ENCODE results near the gene IGFN1.

The IGFN1 gene

GRCh38 chr1:201145132-201145531 lies 45.5 kb upstream of the IGFN1 start:
- TF ChIP-seq ZFX (IDR thresholded peaks at IDR 0.05; ENCODE audit: borderline replicate concordance) = no peak
- TF ChIP-seq CTCF (IDR thresholded peaks at IDR 0.05) = no peak

GRCh38 chr1:201145816-201146215 lies 44.8 kb upstream of the IGFN1 start:
- TF ChIP-seq ZFX (IDR thresholded peaks at IDR 0.05; ENCODE audit: borderline replicate concordance) = no peak
- TF ChIP-seq CTCF (IDR thresholded peaks at IDR 0.05) = no peak
- H3K27ac ChIP-seq = no peak overlapping the region

More at GRCh38 chr1:201145132-201145531, 45.5 kb upstream of the IGFN1 start:
- no peak overlapping the region for H3K27ac ChIP-seq

DNA sequence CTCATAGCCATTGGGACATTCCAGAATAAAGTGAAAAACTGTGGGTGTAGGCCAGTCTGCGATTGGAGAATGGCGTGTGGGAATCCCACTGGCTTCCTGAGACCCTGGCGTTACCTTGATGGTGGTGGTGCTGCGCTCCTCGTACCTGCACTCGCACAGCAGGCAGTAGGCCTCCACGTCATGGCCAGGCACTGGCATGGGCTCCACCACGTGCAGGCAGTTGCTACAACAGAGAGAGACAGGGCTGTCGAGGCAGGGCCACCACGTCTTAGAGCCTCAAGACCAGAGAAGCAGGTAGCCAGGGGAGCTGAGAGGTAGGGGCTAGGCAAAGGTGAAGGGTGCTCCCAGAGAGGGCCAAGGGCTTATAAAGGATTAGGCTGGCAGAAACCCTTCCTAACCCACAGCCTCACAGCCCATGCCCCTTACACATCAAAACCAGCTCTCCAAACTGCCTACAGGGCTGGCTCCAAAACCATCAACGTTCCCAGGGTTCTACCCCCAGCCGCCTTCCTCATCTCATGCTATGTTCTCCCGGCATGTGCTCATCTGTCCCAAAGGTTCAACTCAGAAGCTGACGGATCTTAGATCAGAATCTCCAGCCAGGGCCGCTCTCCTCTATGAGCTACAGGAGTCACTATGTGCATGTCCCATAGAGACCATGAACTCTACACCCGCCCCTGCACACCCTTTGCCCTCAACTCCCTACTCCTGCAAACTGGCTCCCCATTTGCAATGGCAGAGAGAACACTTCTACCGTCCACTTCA lies 43.8 kb upstream of the IGFN1 start:
- no peak for TF ChIP-seq ZFX (IDR thresholded peaks at IDR 0.05; ENCODE audit: borderline replicate concordance)
- TF ChIP-seq CTCF (IDR thresholded peaks at IDR 0.05) = no peak
- no peak overlapping the region for H3K27ac ChIP-seq

GRCh38 chr1:201147396-201148015 lies 43.1 kb upstream of the IGFN1 start:
- TF ChIP-seq CTCF (IDR thresholded peaks at IDR 0.05) = no peak
- no peak for TF ChIP-seq ZFX (IDR thresholded peaks at IDR 0.05; ENCODE audit: borderline replicate concordance)
- no peak overlapping the region for H3K27ac ChIP-seq

DNA sequence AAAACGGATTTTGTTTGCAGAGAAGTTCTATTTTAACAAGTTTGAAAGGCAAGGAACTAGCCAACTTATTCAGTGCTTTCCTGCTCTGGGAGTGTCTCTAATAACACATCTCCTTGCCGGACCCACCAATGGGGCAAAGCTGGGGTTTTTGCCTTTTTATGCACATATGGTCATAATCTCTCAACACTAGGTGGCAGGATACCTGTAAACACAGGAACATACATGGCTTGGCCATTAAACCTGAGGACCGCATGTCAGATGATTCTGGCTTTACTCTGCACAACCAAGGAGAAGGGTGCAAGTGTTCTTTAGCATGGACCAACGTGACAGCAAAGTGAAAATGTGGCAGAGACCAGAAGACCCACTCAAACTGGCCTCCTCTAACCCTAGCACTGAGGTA lies 41.2 kb upstream of the IGFN1 start:
- no peak overlapping the region for H3K27ac ChIP-seq

GRCh38 chr1:201153474-201154388 lies 36.9 kb upstream of the IGFN1 start:
- peak overlapping the region; percentile 50 for H3K27ac ChIP-seq
- no peak for TF ChIP-seq CTCF (IDR thresholded peaks at IDR 0.05)
- no peak for TF ChIP-seq ZFX (IDR thresholded peaks at IDR 0.05; ENCODE audit: borderline replicate concordance)

More for the DNA sequence above, 41.2 kb upstream of the IGFN1 start:
- TF ChIP-seq ZFX (IDR thresholded peaks at IDR 0.05; ENCODE audit: borderline replicate concordance) (no peak), CTCF (IDR thresholded peaks at IDR 0.05) (peak; percentile 76)

Measured in 22Rv1 (cell line).